ENCODE results near the gene CCDC171. TPM values are rescaled to one million over a fixed set of nuclear protein-coding genes. Genes with fewer than 3 reads are reported as not detected.
"Not testable (repeated sequence)": the region's sequence is repeated elsewhere in the genome, so short reads cannot be mapped to it uniquely, and the experiment has no call there.

CCDC171 gene
- polyA plus RNA-seq, 3 donors = 0.22 to 1.1 (median 0.97) TPM

DNA sequence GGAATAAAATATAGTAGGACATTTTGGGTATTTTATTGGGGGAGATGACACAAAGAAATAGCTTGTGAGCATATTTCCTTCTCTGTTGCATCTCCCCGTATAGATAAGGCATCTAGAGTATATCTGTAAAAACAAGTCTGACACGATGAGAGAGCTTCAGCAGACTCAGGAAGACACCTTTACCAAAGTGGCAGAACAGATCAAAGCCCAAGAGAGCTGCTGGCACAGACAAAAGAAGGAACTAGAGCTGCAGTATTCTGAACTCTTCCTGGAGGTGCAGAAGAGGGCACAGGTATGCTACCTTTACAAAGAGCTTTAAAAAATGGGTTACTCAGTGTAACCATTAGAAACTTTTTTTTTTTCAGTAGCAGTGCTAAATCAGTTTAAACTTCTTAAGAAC lies 176.7 kb downstream of the CCDC171 start:
- WGBS, 3 donors = 74 to 80% (median 79%) methylated on average over 2 of the region's 2 CpGs
- no peak overlapping the region for H3K27ac ChIP-seq (ENCODE audit: low read depth, low read length)

DNA sequence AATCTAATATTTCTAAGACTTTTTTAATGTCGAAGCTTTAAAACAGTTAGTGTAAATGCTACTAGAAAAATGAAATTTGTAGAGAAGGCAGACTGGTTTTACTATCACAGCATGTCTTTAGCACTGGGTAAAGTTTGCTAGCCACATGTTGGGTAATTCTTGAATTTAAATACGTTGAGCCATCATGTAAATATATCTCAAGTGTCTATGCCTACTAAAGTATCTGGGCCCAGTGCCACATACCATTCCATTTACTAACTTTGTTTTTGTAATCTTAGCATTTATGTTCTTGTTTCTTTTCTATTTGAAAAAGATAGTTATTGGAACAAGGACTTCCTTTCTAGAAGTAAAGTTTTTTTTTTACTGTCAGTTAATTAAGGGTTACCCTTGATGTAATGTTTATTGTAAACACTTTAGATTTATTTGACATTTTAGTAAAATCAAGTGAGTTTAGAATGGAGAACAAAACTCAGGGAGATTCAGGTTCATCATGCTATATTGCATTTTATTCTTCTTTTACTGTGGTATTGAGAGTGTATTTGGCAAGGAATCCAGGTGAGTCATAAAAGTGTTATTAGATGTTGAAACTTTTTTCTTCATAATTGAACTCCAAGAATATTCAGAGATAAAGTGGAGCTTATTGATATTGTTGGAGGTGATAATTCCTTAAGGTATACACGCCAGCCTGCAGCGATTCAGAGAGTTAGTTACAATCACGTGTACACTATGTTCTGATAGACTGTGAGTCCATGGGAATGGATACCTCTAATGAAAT lies 182.4 kb downstream of the CCDC171 start:
- no peak overlapping the region for H3K27ac ChIP-seq (ENCODE audit: low read depth, low read length)
- 68 to 74% (median 74%) methylated on average over 5 of the region's 5 CpGs for WGBS, 3 donors

DNA sequence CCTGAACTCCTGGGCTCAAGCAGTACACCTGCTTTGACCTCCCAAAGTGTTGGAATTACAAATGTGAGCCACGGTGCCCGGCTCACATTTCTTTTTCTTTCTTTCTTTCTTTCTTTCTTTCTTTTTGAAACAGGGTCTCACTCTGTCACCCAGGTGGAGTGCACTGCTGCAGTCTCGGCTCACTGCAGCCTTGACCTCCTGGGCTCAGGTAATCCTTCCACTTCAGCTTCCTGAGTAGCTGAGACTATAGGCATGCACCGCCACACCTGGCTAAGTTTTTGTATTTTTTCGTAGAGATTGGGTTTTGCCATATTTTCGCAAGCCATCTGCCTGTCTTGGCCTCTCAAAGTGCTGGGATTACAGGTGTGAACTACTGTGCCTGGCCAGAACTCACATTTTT lies 183.7 kb downstream of the CCDC171 start:
- H3K27ac ChIP-seq (ENCODE audit: low read depth, low read length) = no peak overlapping the region
- 90 to 97% (median 94%) methylated on average over 6 of the region's 6 CpGs for WGBS, 3 donors

DNA sequence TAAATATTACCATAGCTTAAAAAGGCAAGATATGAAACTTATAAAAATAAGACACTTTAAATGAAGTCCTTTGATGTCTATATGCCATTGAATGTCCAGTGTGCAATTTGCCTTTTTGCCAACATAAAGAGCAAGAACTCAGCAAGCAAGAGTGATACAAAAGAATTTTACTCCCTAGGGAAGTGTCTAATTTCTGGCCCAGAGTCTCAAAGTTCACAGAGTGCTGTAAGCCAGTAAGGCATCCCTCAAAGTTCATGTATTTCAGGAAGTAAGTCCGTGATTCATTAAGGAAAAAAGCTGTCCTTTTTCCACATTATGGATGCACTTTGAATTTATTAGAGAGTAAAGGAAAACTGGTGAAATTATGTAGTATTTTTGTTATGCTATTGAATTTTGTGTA lies 185.2 kb downstream of the CCDC171 start:
- 40 to 67% (median 48%) methylated on average over 1 of the region's 1 CpG for WGBS, 3 donors
- no peak overlapping the region for H3K27ac ChIP-seq (ENCODE audit: low read depth, low read length)

DNA sequence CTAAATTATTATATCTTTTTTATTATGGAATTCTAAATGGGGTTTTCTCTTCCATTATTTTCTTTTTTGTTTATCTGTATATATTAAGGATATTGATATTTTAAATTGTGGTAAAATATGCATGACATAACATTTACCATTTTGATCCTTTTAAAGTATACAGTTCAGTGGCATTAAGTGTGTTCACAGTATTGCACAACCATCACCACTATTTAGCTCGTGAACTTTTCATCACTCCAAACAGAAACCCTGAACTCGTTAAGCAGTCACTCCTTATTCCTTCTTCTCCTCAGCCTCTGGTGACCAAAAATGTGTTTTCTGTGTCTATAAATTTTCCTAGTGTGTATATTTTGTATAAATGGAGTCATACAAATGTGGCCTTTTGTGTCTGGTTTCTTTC lies 188.2 kb downstream of the CCDC171 start:
- no peak overlapping the region for H3K27ac ChIP-seq (ENCODE audit: low read depth, low read length)
- 42 to 46% (median 44%) methylated on average over 2 of the region's 2 CpGs for WGBS, 3 donors

DNA sequence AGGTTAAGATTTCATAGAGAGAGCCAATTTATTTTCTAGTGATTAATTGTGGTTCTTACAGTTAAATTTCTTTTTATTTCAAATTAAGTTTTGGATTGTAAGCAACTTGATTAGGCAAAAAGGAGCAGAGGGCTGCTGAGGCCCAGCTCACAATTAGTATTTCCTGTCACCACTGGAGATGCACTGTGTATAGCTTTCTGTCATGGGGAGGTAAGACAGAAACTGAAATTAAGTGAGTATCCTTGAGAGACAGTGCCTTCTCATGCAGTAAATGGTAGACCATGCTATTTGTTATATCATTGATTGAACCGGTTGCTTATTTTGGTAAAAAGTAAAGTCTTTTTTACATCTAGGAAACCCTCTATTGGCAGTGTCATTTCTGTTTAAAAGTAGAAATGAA lies 190.7 kb downstream of the CCDC171 start:
- H3K27ac ChIP-seq (ENCODE audit: low read depth, low read length) = no peak overlapping the region
- WGBS, 3 donors = 97 to 100% (median 98%) methylated on average over 1 of the region's 1 CpG

DNA sequence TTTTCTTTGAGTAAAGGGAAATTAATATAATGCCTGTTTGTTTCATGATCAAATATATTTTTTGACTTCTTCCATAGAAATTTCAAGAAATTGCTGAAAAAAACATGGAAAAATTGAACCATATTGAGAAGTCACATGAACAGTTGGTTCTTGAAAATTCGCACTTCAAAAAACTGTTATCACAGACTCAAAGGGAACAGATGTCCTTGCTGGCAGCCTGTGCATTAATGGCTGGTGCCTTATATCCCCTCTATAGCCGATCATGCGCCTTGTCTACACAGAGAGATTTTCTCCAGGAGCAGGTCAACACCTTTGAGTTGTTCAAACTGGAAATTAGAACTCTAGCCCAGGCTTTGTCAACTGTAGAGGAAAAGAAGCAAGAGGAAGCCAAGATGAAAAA lies 191.4 kb downstream of the CCDC171 start:
- WGBS, 3 donors = 95 to 97% (median 96%) methylated on average over 3 of the region's 3 CpGs

DNA sequence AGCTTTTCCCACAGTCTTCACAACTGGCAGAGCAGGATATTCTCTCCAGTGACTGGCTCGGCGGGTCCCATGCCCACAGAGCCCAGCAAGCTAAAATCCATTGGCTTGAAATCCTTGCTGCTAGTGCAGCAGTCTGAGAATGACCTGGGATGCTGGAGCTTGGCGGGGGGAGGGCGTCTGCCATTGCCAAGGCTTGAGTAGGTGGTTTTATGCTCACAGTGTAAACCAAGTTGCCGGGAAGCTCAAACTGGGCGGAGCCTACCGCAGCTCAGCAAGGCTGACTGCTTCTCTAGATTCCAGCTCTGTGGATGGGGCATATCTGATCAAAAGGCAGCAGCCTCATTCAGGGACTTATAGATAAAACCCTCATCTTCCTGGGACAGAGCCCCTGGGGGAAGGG lies 194.1 kb downstream of the CCDC171 start:
- H3K27ac ChIP-seq (ENCODE audit: low read depth, low read length) = no peak overlapping the region

More for the DNA sequence above, 191.4 kb downstream of the CCDC171 start:
- no peak overlapping the region for H3K27ac ChIP-seq (ENCODE audit: low read depth, low read length)

DNA sequence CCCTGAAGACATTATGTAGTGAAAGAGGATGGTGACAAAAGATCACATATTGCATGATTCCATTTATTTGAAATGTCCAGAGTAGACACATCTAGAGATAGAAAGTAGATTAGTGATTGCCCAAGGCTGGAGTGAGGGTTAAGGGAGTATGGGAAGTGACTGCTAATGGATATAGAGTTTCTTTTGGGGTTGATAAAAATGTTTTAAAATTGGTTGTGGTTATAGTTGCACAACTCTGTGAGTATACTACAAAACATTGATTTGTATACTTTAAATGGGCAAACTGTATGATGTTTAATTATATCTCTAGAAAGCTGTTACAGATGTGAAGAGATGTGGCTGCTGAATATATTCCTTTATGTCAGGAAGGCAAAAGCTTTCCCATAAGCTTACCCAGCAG lies 202.8 kb downstream of the CCDC171 start:
- H3K27ac ChIP-seq (ENCODE audit: low read depth, low read length) = no peak overlapping the region

More for the DNA sequence above, 194.1 kb downstream of the CCDC171 start:
- WGBS, 3 donors = 90 to 92% (median 91%) methylated on average over 7 of the region's 7 CpGs

DNA sequence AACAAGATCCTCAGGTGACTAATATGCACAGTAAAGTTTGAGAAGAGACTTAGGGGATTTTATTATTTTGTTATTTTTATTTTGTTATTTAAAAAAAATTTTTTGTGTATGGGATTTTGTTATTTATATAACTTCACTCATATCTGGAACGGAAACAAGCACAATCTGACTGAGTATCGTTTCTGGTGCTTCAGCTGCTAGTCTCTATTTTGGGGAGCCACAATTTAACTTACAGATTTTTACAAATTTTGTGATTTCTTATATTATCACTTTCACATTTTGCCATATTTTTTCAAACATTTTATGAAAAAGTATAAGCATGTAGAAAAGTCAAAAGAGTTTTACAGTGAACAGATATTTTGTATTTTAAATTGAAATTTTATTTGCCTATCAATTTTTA lies 208.7 kb downstream of the CCDC171 start:
- WGBS, 3 donors = 60 to 91% (median 90%) methylated on average over 2 of the region's 2 CpGs

DNA sequence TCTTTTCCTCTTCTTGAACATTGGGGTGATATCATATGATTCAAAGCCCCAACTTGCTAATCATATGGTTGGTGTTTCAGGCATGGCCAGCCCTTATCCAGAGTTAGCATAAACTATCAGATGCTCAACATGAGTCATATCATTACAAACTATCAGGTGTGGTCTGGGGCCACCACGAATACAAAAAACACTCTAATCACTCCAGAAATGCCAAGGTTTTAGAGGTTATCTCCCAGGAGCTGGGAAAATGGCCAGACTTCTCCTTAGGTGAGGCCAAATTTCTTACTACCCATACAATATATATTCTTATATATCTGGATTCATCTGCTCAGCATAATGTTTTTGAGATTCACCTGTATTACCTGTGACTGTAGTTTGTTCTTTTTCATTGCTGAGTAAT lies 210.5 kb downstream of the CCDC171 start:
- WGBS, 3 donors = 53 to 81% (median 79%) methylated on average over 1 of the region's 1 CpG
- no peak overlapping the region for H3K27ac ChIP-seq (ENCODE audit: low read depth, low read length)

More for the DNA sequence above, 208.7 kb downstream of the CCDC171 start:
- no peak overlapping the region for H3K27ac ChIP-seq (ENCODE audit: low read depth, low read length)

DNA sequence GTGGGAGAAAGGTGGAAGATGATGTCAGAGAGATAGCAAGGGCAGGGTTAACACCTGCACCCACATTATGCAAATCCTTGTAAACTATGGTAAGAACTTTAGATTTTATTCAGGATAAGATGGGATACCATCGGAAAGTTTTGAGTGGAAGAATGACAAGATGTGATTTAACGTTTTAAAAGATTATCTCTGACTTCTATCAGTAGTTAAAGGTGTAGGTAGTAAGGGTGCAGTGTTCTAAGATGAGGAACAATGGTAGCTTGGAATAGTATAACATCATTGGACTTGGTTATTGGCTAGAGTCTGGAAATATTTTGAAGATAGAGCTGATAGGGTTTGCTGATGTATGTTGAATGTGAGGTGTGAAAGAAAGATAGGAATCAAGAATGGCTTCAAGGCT lies 211.3 kb downstream of the CCDC171 start:
- 88 to 93% (median 89%) methylated on average over 2 of the region's 2 CpGs for WGBS, 3 donors
- no peak overlapping the region for H3K27ac ChIP-seq (ENCODE audit: low read depth, low read length)

DNA sequence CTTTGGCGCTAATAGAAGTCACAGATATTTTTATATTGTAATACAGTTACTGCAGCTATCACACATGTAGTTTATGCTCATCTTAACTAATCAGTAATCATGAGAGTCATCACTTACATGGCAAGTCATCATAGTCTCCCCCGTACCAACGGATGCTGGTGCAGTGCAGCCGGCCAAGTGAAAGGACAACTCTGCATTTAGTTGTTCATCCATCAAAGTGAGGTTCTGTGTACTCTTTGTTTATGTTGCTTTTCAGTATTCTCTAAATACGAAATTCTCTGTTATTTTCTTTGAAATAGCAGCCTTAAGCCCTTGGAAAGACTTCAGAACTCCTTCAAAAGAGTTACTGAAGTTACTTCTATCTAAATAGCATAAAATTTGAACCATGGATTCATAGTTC lies 216.7 kb downstream of the CCDC171 start:
- 54 to 83% (median 58%) methylated on average over 5 of the region's 5 CpGs for WGBS, 3 donors
- H3K27ac ChIP-seq (ENCODE audit: low read depth, low read length) = no peak overlapping the region

DNA sequence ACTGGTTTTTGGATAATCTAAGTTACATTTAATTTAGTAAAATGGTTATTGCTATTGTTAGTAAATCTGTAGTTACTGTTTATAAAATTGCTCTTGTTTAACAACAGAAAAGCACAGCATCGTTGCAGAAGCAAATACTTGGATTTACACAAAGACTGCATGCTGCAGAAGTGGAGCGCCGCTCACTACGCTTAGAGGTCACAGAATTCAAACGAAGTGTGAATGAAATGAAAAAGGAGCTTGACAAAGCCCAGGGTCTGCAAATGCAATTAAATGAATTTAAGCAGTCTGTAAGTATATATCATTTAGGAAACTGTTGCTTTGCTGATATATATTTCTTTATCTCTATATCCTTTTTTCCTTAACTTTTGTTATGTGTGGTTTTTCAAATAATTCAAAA lies 226.0 kb downstream of the CCDC171 start:
- 84 to 92% (median 86%) methylated on average over 5 of the region's 5 CpGs for WGBS, 3 donors
- H3K27ac ChIP-seq (ENCODE audit: low read depth, low read length) = no peak overlapping the region

DNA sequence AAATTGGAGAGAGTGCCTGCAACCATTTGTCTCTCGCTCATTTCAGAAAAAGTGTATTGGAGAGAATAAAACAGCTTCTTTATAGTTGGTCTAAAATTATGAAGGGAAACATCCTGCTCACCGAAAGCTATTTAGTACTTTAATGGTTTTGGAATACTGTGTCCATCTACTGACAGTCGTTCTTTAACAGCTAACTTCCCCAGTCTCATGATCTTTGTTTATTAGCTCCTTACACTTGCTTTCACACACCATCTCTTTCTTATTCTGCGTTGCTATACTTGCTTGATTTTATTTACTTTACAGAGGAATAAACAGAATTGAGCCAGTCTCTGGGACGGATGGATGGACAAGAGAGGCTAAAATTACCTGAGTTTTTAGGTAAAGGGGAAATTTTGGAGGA lies 229.3 kb downstream of the CCDC171 start:
- 81 to 93% (median 89%) methylated on average over 5 of the region's 5 CpGs for WGBS, 3 donors
- no peak overlapping the region for H3K27ac ChIP-seq (ENCODE audit: low read depth, low read length)

DNA sequence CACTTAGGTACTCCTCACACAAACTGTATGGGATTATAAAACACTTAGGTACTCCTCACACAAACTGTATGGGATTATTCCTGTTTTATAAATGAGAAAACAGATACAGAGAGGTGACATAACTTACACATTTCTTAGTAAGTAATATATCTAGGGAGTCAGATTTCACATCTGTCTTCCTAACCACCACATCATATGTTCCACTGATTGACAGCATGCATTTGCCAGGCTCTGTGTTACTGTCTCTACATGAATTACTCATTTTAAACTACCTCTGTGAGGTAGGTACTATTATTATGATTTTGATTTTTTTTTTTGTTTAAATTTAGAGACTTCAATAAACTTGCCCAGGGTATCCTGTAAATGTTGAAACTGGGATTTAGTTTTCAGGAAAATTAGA lies 232.7 kb downstream of the CCDC171 start:
- H3K27ac ChIP-seq (ENCODE audit: low read depth, low read length) = no peak overlapping the region

DNA sequence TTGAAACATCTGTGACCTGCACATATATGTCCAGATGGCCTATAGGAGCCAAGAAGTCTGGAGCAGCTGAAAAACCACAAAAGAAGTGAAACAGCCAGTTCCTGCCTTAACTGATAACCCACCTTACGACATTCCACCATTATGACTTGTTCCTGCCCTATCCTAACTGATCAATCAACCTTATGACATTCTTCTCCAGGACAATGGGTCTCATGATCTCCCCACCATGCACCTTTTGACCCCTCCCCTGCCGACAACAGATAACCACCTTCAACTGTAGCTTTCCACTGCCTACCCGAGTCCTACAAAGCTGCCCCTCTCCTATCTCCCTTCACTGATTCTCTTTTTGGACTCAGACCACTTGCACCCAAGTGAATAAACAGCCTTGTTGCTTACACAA lies 233.8 kb downstream of the CCDC171 start:
- 69 to 88% (median 81%) methylated on average over 3 of the region's 3 CpGs for WGBS, 3 donors

DNA sequence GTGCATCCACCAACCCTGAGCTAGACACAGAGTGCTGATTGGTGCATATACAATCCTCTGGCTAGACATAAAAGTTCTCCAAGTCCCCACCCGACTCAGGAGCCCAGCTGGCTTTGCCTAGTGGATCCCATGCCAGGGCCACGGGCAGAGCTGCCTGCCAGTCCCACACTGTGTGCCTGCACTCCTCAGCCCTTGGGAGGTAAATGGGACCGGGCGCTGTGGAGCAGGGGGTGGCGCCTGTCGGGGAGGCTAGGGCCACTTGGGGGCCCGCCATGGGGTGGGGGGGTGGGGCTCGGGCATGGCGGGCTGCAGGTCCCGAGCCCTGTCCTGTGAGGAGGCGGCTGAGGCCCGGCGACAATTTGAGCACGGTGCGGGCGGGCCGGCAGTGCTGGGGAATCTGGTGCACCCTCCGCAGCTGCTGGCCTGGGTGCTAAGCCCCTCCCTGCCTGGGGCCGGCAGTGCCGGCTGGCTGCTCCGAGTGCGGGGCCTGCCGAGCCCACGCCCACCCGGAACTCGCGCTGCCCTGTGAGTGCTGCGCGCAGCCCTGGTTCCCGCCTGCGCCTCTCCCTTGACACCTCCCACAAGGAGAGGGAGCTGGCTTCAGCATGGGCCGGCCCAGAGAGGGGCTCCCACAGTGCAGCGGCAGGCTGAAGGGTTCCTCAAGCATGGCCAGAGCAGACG lies 257.5 kb downstream of the CCDC171 start:
- not testable (repeated sequence) for H3K27ac ChIP-seq (ENCODE audit: low read depth, low read length)
- 93 to 96% (median 96%) methylated on average over 28 to 34 of the region's 34 CpGs for WGBS, 3 donors

More for the DNA sequence above, 233.8 kb downstream of the CCDC171 start:
- no peak overlapping the region for H3K27ac ChIP-seq (ENCODE audit: low read depth, low read length)

DNA sequence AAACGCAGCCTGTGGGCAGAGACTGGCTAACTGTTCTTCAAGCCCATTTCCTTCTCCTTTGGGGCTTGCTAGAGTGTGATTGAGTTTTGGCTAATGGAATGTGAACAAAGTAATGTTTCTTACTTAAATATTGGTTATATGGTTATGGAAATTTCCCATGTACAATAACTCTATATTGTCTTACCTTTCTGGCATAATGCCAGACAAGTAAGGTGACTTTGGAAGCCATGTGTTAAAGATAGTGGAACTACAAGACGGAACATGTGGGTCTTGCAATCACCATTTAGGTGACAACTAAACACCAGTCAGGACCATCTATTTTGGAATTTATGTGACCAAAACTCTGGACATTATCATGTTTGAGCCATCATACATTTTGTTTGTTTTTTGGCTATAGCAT lies 260.2 kb downstream of the CCDC171 start:
- WGBS, 3 donors = 88 to 100% (median 93%) methylated on average over 2 of the region's 2 CpGs
- no peak overlapping the region for H3K27ac ChIP-seq (ENCODE audit: low read depth, low read length)

DNA sequence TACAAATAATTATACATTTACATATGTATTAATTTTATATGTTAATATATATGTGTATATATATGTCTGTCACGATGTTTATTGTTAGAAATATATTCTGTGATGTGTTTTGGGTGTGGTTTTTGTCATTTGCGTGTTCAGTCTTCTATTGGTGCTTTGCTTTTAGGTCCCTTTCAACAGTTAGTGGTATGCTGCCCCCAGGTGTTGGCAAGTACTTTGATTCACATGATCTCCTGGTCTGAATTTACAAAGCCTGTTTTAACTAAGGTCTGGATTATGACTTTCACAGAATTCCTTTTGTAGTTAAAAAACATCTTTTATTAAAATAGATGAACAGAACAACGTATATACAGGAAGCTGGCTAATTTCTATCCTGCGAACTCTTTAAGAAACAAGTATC lies 271.5 kb downstream of the CCDC171 start:
- 77 to 83% (median 82%) methylated on average over 4 of the region's 4 CpGs for WGBS, 3 donors
- H3K27ac ChIP-seq (ENCODE audit: low read depth, low read length) = no peak overlapping the region

Data from adipose tissue (tissue), 3 donors.